Osteoblast (primary cell): ENCODE data around the gene PPP2R5E. TPM values are rescaled to one million over a fixed set of nuclear protein-coding genes. Genes with fewer than 3 reads are reported as not detected.

Source experiments
- DNase-seq: peaks from one replicate; pipeline ENCODE4 v3.0.0; 2011; ENCODE audit warnings: low spot score, mixed read lengths; ENCODE audit not compliant: insufficient read length; ENCODE audit errors: missing footprints
- H2AFZ ChIP-seq: 2 replicates; pipeline ENCODE4 v1.6.0; 2011; ENCODE audit warnings: mild to moderate bottlenecking, low read length
- H3K27ac ChIP-seq: 2 replicates; pipeline ENCODE4 v1.5.1; 2011; ENCODE audit warnings: mild to moderate bottlenecking, low read depth, low read length, moderate library complexity
- H3K27me3 ChIP-seq: 2 replicates; pipeline ENCODE4 v1.6.0; 2012; ENCODE audit warnings: mild to moderate bottlenecking, control low read depth, inconsistent platforms, low read length, moderate library complexity; ENCODE audit not compliant: insufficient read depth
- H3K36me3 ChIP-seq: 2 replicates; pipeline ENCODE4 v1.5.1; 2011; ENCODE audit warnings: mild to moderate bottlenecking, low read length, control low read depth, moderate library complexity; ENCODE audit not compliant: insufficient read depth
- H3K4me1 ChIP-seq: 2 replicates; pipeline ENCODE4 v1.5.1; 2011; ENCODE audit warnings: mild to moderate bottlenecking, low read length, control low read depth, moderate library complexity; ENCODE audit not compliant: insufficient read depth
- H3K4me2 ChIP-seq: 2 replicates; pipeline ENCODE4 v1.6.0; 2011; ENCODE audit warnings: mild to moderate bottlenecking, low read length; ENCODE audit not compliant: insufficient read depth
- H3K4me3 ChIP-seq: fragments of 200-600 bp; sonication (generic); 3 replicates; pipeline ENCODE4 v1.5.1; 2012; ENCODE audit warnings: mild to moderate bottlenecking, low read length, inconsistent platforms; ENCODE audit not compliant: insufficient read depth
- H3K79me2 ChIP-seq: 2 replicates; pipeline ENCODE4 v1.6.0; 2012; ENCODE audit warnings: mild to moderate bottlenecking, low read length, control low read depth, inconsistent platforms; ENCODE audit not compliant: insufficient read depth
- H3K9me3 ChIP-seq: 2 replicates; pipeline ENCODE4 v1.5.1; 2011; ENCODE audit warnings: low read depth, low read length, control low read depth
- H4K20me1 ChIP-seq: 2 replicates; pipeline ENCODE4 v1.6.0; 2012; ENCODE audit warnings: mild to moderate bottlenecking, low read length, control low read depth; ENCODE audit not compliant: insufficient read depth
- CTCF ChIP-seq: IDR thresholded peaks from 2 replicates; pipeline ENCODE4 v1.5.1; 2011; ENCODE audit warnings: mild to moderate bottlenecking, low read depth, low read length, moderate library complexity; ENCODE audit errors: extremely low read depth
- total RNA-seq: library from RNA; depleted of rRNA; stranded (reverse); fragments of >200 nt; gene quantifications from 2 replicates; pipeline ENCODE4 v1.2.3, GENCODE V29; 2012

Gene PPP2R5E
- total RNA-seq, 1 donor = 29.3 TPM

DNA sequence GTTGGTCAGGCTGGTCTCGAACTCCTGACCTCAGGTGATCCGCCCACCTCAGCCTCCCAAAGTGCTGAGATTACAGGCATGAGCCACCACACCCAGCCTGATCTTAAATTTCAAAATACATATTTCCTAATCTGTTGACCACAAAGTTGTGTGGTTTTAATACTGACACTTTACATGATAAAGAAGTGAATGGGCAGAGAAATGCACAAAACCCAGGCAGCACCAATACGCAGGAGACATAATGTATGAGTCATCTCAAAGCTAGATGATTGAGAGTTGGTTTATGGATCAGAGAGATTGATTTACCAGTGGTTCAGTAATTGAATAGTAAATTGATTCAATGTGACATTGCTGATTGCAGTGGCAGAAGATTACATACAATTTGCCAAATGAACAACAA lies 19.2 kb upstream of the PPP2R5E start:
- H3K4me2 ChIP-seq = no peak overlapping the region
- no peak for TF ChIP-seq CTCF
- no peaks in the 10 kb centered on the region for H3K79me2 ChIP-seq
- no peaks in the 10 kb centered on the region for H4K20me1 ChIP-seq
- no peak overlapping the region for H3K4me3 ChIP-seq
- DNase-seq = no peak
- H3K9me3 ChIP-seq = no peaks in the 10 kb centered on the region
- H3K27ac ChIP-seq = no peak overlapping the region
- no peaks in the 10 kb centered on the region for H3K36me3 ChIP-seq
- no peak overlapping the region for H2AFZ ChIP-seq
- H3K4me1 ChIP-seq = peaks cover 2% of the 10 kb centered on the region
- peaks cover 4% of the 10 kb centered on the region for H3K27me3 ChIP-seq

DNA sequence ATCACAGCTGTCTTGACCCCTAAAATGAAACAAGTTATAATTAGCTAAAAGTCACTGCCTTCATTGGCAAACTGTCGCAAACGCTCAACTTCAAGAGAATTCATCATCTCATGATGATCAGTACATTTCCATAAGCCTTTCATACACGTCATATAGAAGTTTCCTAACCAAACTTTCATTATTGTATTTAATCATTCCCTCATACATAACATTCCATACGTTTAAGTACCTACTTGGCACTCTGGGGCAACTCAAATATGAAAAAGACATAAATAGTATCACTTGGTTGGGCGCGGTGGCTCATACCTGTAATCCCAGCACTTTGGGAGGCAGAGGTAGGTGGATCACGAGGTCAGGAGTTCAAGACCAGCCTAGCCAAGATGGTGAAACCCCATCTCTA lies 12.4 kb upstream of the PPP2R5E start:
- Histone ChIP-seq H3K27me3 (no peaks in the 10 kb centered on the region), H3K4me3 (no peak overlapping the region), H3K27ac (no peak overlapping the region), H2AFZ (no peak overlapping the region), H3K4me2 (no peak overlapping the region), H3K79me2 (no peaks in the 10 kb centered on the region), H4K20me1 (no peaks in the 10 kb centered on the region), H3K4me1 (peaks cover 4% of the 10 kb centered on the region), H3K9me3 (no peaks in the 10 kb centered on the region), H3K36me3 (no peaks in the 10 kb centered on the region)
- TF ChIP-seq CTCF = no peak
- no peak for DNase-seq

DNA sequence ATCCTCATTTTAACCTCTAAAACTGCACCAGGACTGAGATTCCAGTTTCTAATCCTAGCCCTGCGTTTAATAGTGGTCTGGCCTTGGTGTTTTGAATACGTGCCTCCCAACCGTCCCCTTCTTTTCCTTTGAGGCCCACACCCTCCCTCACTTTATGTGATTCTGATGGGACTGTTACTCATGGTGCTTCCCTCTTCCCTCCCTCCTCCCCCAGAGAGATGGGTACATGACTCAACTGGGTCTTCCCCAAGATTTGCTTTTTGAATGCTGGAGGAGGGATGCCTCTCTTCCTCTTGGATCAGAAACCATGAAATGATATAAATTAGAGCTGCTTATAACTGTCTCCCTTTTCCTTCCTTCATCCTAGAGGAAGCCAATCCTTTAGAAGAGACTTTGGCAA lies 8.2 kb upstream of the PPP2R5E start:
- Histone ChIP-seq H3K9me3 (no peaks in the 10 kb centered on the region), H3K36me3 (no peaks in the 10 kb centered on the region), H3K4me3 (no peak overlapping the region), H3K4me1 (peaks cover 4% of the 10 kb centered on the region), H2AFZ (no peak overlapping the region), H3K4me2 (peak overlapping the region; percentile 39), H3K27me3 (no peaks in the 10 kb centered on the region), H3K27ac (no peak overlapping the region), H3K79me2 (no peaks in the 10 kb centered on the region), H4K20me1 (no peaks in the 10 kb centered on the region)
- no peak for TF ChIP-seq CTCF
- DNase-seq = peak; percentile 96

DNA sequence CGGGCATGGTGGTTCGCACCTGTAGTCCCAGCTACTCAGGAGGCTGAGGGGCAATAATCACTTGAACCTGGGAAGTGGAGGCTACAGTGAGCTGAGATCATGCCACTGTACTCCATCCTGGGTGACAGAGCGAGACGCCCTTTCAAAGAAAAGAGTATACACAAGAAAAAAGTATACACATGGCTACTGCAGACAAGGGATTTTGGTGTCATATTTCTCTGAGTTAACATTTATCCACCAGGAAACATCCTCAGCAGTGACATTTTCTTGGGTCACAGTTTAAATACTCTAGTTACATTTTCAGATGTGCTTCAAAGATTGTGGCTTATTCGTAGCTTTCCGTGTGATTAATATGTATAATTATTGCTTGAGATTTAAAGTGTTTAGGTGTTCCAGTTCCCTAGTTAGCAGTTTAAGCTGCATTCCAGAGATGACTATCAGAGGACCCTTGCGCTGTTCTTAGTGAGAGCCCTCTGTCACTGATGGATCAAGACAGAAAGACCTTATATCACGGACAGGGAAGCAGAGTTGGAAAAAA lies 4.7 kb upstream of the PPP2R5E start:
- Histone ChIP-seq H3K79me2 (peaks cover under 1% of the 10 kb centered on the region), H3K4me1 (peaks cover 7% of the 10 kb centered on the region), H3K27me3 (no peaks in the 10 kb centered on the region), H2AFZ (no peak overlapping the region), H3K36me3 (no peaks in the 10 kb centered on the region), H3K4me3 (no peak overlapping the region), H3K4me2 (no peak overlapping the region), H3K9me3 (no peaks in the 10 kb centered on the region), H4K20me1 (no peaks in the 10 kb centered on the region), H3K27ac (no peak overlapping the region)
- no peak for DNase-seq
- TF ChIP-seq CTCF = no peak
